Raji (cell line): ENCODE data around the gene ZNF324.

Experiments
- POLR2A ChIP-seq: IDR thresholded peaks from 2 replicates; pipeline ENCODE4 v1.6.1; 2011; ENCODE audit warnings: low read depth, low read length, control low read depth; ENCODE audit not compliant: insufficient read depth

ZNF324 gene

DNA sequence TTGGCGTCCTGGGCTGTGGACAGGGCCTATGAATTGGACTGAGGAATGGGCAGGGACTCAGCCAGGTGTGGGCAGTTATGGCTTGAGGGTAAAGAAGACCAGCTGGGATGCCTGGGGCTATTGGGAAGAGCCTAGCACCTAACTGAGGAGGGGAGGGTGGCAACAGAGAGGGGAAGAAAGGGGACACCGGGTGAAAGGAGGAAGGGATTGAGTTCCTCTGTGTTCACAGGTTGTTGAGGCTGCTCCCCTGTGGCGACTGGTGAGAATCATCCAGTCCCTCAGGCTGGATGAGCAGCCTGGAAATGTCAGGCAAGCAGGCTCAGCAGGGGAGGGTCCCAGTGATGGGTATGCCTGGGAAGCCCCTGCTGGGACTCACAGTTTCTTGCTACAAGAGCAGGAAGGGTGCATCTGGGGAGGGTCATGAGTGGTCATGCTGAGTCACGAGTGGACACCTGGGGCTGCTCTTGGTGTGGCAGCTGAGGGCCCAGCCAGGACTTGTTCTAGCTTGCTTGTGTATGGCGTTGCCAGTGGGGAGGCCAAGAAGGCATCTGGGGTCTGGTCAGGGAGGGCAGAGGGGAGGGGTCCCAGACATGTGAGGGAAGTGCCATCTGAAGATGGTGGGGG, 1.4 kb downstream of the ZNF324 start:
- no peak for TF ChIP-seq POLR2A

DNA sequence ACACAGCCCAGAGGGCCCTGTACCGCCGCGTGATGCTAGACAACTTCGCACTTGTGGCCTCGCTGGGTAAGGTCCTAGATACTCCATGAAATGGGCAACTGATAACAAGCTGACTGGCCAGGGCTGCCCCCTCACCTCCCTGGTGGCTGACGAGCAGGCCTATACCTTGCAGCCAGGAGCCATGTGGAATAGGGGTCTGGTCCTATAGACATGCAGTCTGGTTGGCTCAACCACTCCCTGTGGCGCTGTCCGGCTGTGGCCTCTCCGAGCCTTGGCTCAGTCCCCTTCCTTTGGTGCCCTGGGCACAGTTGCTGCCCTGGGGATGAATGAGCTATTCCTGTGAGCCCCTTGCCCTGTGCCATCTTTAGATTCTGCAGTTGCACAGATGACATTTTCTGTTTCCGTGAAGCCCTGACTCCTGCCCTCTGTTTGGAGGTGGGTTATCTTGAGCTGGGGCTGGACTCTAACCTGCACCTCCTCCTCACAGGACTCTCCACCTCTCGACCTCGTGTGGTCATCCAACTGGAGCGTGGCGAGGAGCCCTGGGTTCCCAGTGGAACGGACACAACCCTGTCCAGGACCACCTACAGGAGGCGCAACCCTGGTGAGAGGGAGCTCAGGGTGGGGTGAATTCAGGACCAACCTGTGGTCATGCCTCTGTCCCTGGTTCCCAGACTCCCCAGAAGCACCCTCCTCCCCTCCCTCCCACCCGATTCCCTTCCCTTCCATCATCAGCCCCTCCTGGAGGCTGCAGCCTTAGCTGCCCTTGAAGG, 2.5 kb downstream of the ZNF324 start:
- no peak; the same call in 1 of the 2 replicates for TF ChIP-seq POLR2A

GRCh38 chr19:58471736-58472135, 4.9 kb downstream of the ZNF324 start:
- TF ChIP-seq POLR2A = no peak

GRCh38 chr19:58473775-58474174, 6.9 kb downstream of the ZNF324 start:
- peak; percentile 52; the same call in 1 of the 2 replicates for TF ChIP-seq POLR2A

GRCh38 chr19:58474291-58474996, 7.6 kb downstream of the ZNF324 start:
- TF ChIP-seq POLR2A = peak; percentile 2; the same call in 1 of the 2 replicates

GRCh38 chr19:58474997-58475713, 8.3 kb downstream of the ZNF324 start:
- no peak for TF ChIP-seq POLR2A

DNA sequence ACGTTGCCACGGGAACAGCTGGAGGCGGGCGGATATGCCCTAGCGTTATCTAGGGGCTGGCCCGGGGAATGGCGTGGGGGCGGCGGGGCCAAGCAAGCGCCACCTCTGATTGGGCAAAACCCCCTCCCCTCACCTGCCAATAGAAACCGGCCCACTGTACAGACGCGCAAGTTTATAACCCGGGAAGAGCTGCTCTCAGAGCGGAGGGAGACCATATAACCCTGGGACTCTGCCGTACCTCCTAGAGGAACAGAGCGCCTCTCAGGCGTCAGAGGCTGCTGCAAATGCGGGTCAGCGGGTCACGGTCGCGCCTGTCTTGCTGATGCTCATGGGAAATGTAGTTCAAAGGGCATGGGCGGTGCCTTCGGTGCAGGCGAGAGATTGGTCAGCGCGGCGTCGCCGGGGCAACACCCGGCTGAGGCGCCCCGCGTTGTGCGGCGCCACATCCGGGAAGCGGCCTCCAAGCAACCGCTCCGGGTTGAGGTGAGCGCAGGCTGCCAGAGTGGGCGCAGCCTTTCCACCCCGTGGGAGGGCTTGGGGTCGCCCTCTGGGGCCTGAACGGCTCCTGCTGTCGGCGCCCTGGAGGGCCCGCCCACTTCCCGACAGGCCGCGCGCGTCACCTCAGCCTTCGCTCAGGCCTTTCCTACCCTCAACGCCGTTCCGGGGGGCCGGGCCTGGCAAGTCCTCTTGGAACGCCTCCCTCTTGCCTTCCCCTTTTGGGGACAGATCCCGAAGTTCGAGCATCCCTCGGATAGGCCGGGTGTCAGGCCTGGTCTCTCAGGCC, 9.0 kb downstream of the ZNF324 start, which contains the start of gene ZNF446:
ZNF446 (plus strand) TSS at position 639 of the 784 bp plus-strand sequence. CDS start 867 bp downstream, outside the sequence.
- peak; percentile 64 for TF ChIP-seq POLR2A

GRCh38 chr19:58476498-58477015, 9.7 kb downstream of the ZNF324 start:
- TF ChIP-seq POLR2A = no peak

- TF ChIP-seq POLR2A = no peak
These were observed 10.2 kb downstream of the ZNF324 start for GRCh38 chr19:58477130-58477529.

DNA sequence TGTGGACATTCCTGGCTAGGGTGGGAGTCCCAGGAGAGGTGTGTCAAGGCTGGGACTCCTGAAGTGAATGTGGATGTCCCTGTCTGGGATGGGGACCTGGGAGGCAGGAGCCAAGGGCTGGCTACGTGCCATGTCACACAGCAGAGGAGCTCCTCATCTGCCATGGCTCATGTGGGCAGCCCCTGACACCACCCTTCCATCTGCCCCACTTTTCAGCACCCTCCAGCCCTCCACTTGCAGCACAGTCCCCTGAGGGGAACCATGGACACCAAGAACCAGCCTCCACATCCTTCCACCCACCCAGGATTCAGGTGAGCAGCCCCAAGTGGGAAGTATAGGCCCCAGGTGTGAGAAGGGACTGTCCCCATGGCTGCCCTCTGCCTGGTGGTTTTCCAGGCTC, 11.0 kb downstream of the ZNF324 start:
- TF ChIP-seq POLR2A = no peak

GRCh38 chr19:58479303-58479702, 12.4 kb downstream of the ZNF324 start:
- TF ChIP-seq POLR2A = no peak

GRCh38 chr19:58479736-58480480, 13.0 kb downstream of the ZNF324 start:
- no peak for TF ChIP-seq POLR2A

DNA sequence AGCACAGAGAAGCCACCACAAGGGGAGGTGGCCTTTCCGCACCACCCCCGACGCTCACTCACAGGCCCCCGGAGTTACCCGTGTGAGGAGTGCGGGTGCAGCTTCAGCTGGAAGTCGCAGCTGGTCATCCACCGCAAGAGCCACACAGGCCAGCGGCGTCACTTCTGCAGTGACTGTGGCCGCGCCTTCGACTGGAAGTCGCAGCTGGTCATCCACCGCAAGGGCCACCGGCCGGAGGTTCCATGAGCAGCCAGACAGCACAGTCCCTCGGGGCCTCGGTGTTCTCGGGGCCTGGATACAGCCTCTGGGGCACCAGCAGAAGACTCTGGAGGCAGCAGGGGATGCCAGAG, 13.6 kb downstream of the ZNF324 start:
- TF ChIP-seq POLR2A = no peak
